T-helper 1 cell (primary cell): ENCODE data around the gene CCT6B.
"Not testable (repeated sequence)": the region's sequence is repeated elsewhere in the genome, so short reads cannot be mapped to it uniquely, and the experiment has no call there.

Source experiments
- DNase-seq, 5 donors: peaks; one replicate each; pipeline ENCODE4 v3.0.0-alpha.2; 2012 to 2020

The CCT6B gene

GRCh38 chr17:34979650-34980352, 18.5 kb upstream of the CCT6B start:
- DNase-seq, result no peak

DNA sequence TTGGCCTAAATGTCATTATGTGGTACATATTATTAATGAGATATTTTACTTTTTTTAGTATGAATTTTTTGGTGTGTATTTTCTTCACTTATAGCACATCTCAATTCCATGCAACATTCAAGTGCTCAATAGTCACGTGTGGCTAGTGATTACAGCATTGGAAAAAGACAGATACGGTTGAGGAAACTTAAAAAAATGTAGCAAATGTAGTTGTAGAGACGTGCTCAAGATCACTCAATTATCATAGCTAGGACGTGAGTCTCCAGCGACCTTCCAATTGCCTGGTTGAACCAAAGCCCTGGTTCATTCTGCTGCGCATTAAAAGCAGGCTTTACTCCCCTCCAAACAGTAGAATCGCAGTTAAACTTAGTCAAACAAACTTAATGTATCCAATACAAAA, 17.9 kb upstream of the CCT6B start:
- no peak for DNase-seq

GRCh38 chr17:34974794-34975785, 13.8 kb upstream of the CCT6B start:
- peak in 1 of 5 donors; percentile 56 for DNase-seq

DNA sequence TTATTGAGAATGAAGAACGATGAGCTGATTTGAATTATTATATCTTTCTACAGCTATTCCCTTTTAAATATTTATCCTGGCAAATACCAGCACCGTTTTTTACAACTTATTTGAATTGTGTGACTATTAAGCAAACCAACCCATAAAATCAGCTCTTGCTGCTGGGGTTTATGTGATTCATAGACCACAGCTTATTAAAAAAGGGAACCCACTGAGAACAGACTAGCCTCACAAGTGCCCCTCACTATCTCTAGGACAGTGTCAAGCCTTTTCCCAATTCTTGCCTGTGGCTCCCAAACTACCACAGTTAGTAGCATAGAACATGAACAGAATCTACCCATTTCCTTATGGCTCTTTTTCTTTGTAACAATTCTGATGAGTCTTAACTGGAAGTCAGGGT, 12.9 kb upstream of the CCT6B start:
- no peak for DNase-seq

DNA sequence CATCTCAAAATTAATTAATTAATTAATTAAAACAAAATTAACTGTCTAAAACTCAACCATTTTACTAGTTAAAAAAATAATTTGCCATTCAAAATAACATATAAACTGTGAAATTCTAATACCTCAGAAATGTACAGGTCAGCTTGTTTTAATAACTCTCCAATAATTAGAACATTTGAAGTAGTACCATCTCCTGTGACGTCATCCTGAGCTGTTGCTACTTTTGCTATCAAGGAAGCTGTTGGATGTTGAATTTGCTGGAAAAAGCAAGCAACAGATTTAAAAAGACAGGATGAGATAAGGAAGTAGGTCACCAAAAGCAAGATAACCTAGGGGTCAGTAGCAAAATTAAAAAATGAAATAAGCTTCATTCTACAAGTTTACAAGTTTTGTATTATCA, 2.8 kb downstream of the CCT6B start:
- no peak for DNase-seq

- DNase-seq, result not testable (repeated sequence)
Observed at GRCh38 chr17:34950780-34951179, 10.5 kb downstream of the CCT6B start.

GRCh38 chr17:34930283-34930682, 31.0 kb downstream of the CCT6B start:
- no peak for DNase-seq

GRCh38 chr17:34926661-34927060, 34.6 kb downstream of the CCT6B start:
- DNase-seq, result no peak

- no peak for DNase-seq
Observed at GRCh38 chr17:34920676-34921075, 40.6 kb downstream of the CCT6B start.

GRCh38 chr17:34917381-34917780, 43.9 kb downstream of the CCT6B start:
- DNase-seq, result no peak

DNA sequence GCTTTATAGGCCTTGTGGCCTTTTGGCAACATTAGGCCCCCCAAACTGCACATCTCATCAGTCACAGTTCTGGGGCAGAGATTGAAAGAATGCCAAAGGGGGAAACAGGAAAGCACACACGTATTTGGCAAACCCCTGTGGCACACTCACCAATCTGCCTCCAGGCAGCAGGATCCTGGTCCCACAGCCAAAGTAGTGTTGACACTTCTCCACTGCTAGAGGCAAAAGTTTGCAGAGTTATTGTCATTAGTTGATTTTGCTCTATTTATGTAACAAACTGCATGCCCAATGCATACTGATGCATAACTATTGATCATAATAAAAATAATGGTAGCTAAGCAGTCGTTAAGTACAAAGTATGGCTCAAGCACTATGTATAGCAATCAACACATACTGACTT, 45.1 kb downstream of the CCT6B start:
- no peak for DNase-seq

DNA sequence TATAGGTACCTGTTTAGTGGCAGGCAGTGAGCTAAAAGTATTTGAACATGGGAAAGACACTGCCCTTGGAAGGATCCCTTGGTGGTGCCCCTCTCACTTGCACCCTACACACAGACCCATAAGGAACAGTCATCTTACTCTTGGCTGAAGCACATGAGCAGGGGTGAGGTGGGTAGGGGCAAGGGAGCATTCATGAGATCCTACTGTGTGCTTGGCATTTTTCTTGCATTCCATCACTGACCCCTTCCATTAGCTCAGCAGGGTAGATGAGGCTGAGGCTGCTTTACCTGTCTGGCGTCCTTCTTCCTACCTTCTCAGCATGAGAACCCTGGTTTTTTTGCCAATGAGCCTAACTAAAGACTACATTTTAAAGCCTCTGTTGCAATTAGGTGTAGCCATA, 48.3 kb downstream of the CCT6B start:
- no peak for DNase-seq

- DNase-seq, result no peak
Observed at GRCh38 chr17:34909040-34909439, 52.2 kb downstream of the CCT6B start.

DNA sequence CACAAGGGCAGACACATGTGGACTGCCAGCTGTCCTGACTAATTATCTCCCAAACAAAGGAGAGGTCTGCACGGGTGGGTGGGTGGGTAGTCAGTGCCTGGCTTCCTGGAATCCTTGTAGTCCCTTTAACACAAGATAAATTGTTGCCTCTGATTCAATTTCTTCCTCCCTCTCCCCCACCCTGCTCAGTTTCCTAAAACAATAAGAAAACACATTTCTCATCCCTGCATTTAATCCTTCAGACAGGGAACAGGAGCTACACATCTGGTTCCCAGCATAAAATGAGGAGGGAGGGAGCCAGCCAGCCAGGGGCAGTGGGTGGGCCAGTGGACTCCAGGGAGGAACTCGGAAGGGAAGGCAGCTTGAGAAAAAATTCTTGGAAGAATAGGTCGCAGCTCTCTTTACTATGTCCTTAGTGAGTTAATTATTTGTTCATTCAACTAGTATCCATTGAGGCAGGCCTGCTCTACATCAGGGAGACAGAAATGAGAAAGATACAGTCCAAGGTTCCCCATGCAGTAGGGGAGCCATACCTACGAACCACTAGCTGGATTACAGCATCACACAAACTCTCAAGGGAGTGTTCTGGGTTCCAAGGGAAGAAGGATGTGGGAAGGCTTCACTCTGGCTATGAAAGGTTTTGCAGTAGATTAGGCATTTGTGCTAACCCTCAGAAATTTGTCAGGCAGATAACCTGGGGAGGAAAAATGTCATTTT, 58.3 kb downstream of the CCT6B start:
- no peak for DNase-seq

DNA sequence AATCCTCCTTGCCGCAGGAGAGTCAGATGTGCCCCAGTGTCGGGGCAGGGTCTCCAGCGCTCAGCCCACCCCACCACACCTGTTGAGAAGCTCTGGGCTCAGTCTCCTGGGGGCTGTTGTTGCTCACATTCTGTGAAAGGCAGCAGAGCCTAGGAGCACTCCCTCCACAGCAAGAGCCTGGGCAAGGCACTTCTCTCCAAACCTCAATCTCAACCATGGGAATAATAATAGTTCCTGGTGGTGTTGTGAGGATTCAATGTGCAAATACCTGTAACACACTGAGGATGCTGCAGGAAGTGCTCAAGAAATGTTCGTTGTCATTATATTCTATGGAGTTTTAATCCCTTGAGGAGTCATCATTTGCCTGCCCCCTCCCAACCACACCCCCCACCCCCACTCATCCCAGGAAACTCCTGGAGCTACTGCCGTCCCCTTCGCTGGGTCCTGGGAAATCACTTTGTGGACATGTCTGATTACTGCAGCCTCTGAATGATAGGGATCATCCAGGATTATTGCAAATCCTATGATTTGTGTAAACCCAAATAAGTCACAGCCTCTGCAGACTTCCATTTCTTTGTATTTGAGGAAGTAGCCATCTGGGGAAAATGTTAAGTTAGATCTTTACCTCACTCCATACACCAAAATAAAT, 61.5 kb downstream of the CCT6B start:
- DNase-seq, result no peak

DNA sequence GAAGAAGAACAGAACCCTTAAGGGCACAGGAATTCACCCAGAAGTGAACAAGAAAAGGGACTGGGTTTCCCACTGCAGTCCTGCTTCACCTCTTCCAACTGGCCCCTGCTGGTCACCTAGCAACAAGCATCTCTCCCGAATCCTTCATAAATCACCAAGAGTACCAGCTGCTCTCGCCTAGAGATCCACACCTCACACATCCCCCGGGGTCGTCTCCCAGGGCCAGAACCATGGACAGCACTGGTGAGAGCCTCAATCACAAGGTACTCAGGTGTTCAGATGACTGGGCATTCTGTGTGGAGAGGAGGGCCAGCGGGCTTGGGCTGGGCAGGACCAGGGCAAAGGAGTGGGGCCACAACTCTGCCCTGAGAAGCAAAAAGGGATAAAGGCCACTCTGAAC, 65.9 kb downstream of the CCT6B start:
- no peak for DNase-seq

DNA sequence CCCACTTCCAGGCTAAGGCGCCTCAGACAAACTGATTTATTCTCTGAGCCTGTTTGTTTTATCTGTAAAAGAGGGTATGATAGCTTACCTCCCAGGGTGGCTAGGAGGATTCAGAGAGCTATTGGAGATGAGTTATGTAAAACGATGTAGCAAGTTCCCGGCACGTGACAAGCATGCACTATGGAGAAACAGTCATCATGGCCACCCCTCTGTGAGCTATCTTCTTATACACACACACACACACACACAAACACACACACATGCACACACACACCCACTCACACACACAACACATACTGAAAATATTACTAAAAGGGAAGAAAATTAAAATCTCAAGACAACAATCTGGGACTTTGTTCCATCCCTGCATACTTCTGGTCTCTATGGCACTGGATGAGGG, 66.3 kb downstream of the CCT6B start:
- DNase-seq, result no peak

- DNase-seq, result peak in 1 of 5 donors; percentile 9
Observed at GRCh38 chr17:34892461-34893249, 68.6 kb downstream of the CCT6B start.

- DNase-seq, result no peak
Observed at GRCh38 chr17:34886831-34887230, 74.4 kb downstream of the CCT6B start.

GRCh38 chr17:34885076-34885475, 76.2 kb downstream of the CCT6B start:
- DNase-seq, result no peak

DNA sequence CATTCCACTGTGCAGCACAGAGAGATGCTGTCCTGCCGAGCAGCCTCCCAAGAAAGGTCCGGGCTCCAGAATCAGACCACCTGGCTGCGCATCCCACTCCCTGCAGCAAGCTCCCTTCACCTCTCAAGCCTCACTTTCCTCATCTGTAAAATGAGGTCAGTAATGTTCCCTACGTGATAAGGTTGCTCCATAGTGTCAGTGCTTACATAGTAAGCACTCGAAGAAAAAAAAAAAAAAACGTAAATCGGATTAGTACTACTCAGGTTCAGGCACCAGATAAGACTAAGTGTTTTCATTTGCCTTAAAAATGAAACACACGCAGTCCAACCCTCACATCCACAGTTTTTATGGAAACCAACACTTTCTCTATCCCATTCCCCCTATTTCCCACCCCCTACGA, 76.7 kb downstream of the CCT6B start:
- no peak for DNase-seq
